Kidney (tissue), 14 donors: ENCODE data around the gene KCNQ1OT1. TPM values are rescaled to one million over a fixed set of nuclear protein-coding genes. Genes with fewer than 3 reads are reported as not detected.

Experiments
- DNase-seq, 5 donors: peaks; one replicate each; pipeline ENCODE4 v3.0.0-alpha.2; 2013 to 2020
- FAIRE-seq: peaks from 2 replicates; lab custom pipeline; 2012; peaks lifted over from hg19 to GRCh38; lab: Jason Lieb, UNC
- H3K27ac ChIP-seq, 2 donors: one replicate each; pipeline ENCODE4 v1.7.0; 2013; ENCODE audit warnings: low read depth in 2 of 2, low read length in 2 of 2, inconsistent platforms in 1 of 2
- H3K27me3 ChIP-seq: one replicate; pipeline ENCODE4 v1.7.1; 2013; ENCODE audit warnings: low read length, inconsistent platforms; ENCODE audit not compliant: control insufficient read depth, insufficient read depth
- H3K36me3 ChIP-seq, 3 donors: one replicate each; pipeline versions ENCODE4 v1.7.0 to v1.7.1; 2013; ENCODE audit warnings: low read length in 3 of 3, control low read depth in 1 of 3, inconsistent platforms in 1 of 3; ENCODE audit not compliant: insufficient read depth in 3 of 3, control insufficient read depth in 2 of 3
- H3K4me1 ChIP-seq, 3 donors: one replicate each; pipeline versions ENCODE4 v1.7.0 to v1.7.1; 2013; ENCODE audit warnings: low read length in 3 of 3, inconsistent platforms in 1 of 3, low read depth in 1 of 3; ENCODE audit not compliant: control insufficient read depth in 2 of 3, insufficient read depth in 2 of 3
- H3K4me3 ChIP-seq, 3 donors: one replicate each; pipeline versions ENCODE4 v1.7.0 to v1.8.1; 2013; ENCODE audit warnings: low read length in 3 of 3, control low read depth in 1 of 3, inconsistent platforms in 1 of 3
- H3K9ac ChIP-seq, 3 donors: one replicate each; pipeline versions ENCODE4 v1.7.0 to v1.7.1; 2013; ENCODE audit warnings: low read length in 3 of 3, control low read depth in 1 of 3, inconsistent platforms in 1 of 3
- H3K9me3 ChIP-seq, 3 donors: one replicate each; pipeline versions ENCODE4 v1.7.0 to v1.7.1; 2013; ENCODE audit warnings: low read length in 3 of 3, control low read depth in 1 of 3, inconsistent platforms in 1 of 3; ENCODE audit not compliant: control insufficient read depth in 2 of 3, insufficient read depth in 1 of 3
- CTCF ChIP-seq: IDR thresholded peaks from 3 replicates; pipeline ENCODE4 v1.5.1; 2012; ENCODE audit warnings: mild to moderate bottlenecking, moderate library complexity, borderline replicate concordance; ENCODE audit not compliant: insufficient read depth; ENCODE audit errors: extremely low read depth
- intact Hi-C: fragments of 100-400 bp; cut with DNase I; formaldehyde crosslinking; loops from one replicate; pipeline ENCODE4 v1.11.1; 2022
- polyA plus RNA-seq: library from polyadenylated mRNA; stranded (reverse); fragments of 350-450 nt; fragmentation: Illumina TruSeq; extraction: RNeasy Lipid Tissue Mini Kit (QIAGEN cat#74804); gene quantifications from one replicate; pipeline ENCODE4 v1.2.3, GENCODE V29; 2014; ENCODE audit warnings: low read depth, low replicate concordance; ENCODE audit not compliant: insufficient read depth
- total RNA-seq: library from RNA; stranded (reverse); fragmentation: NEBNext Ultra II Directional; extraction: Animal tissue kit (Norgen Biotek cat#: 25700); gene quantifications from one replicate; pipeline ENCODE4 v1.2.1, GENCODE V29; 2021
- donor health status: control.
- donor health status: control.
- donor health status: control.
- donor health status: control.
- donor health status: control.
- donor health status: DM: yes; HTN: yes; CAD: no.
- donor health status: Normal renal cell carcinoma (clear cell type).

KCNQ1OT1 gene
- total and polyA plus RNA-seq, 2 donors from 2014 or later = 0.22 to 4.4 TPM

- Histone ChIP-seq H3K9me3 (peaks cover 0 to 64% (median 0%) of the 10 kb centered on the region in 3 donors), H3K27ac (no peak overlapping the region), H3K9ac (no peak overlapping the region), H3K36me3 (no peaks in the 10 kb centered on the region), H3K27me3 (no peaks in the 10 kb centered on the region), H3K4me1 (peaks cover 0 to 3% (median 0%) of the 10 kb centered on the region in 3 donors), H3K4me3 (no peak overlapping the region)
- intact Hi-C loops = no loop called here
- DNase-seq = peak in 1 of 5 donors; percentile 45
- no peak for TF ChIP-seq CTCF
- no peak for FAIRE-seq
Measured at GRCh38 chr11:2655834-2656622, 43.8 kb downstream of the KCNQ1OT1 start.

GRCh38 chr11:2655016-2655719, 44.6 kb downstream of the KCNQ1OT1 start:
- DNase-seq (no peak), FAIRE-seq (no peak)
- peaks cover 0 to 3% (median 0%) of the 10 kb centered on the region in 3 donors for H3K4me1 ChIP-seq
- intact Hi-C loops = no loop called here
- no peak overlapping the region for H3K9ac ChIP-seq
- no peak for TF ChIP-seq CTCF
- H3K9me3 ChIP-seq = peaks cover 0 to 63% (median 0%) of the 10 kb centered on the region in 3 donors
- no peak overlapping the region for H3K27ac ChIP-seq
- H3K36me3 ChIP-seq = no peaks in the 10 kb centered on the region
- H3K4me3 ChIP-seq = no peak overlapping the region
- no peaks in the 10 kb centered on the region for H3K27me3 ChIP-seq

- FAIRE-seq = no peak
- intact Hi-C loops = no loop called here
Measured at GRCh38 chr11:2653930-2654739, 45.7 kb downstream of the KCNQ1OT1 start.

More at GRCh38 chr11:2653930-2654739, 45.7 kb downstream of the KCNQ1OT1 start:
- no peak overlapping the region for H3K9ac ChIP-seq
- TF ChIP-seq CTCF = no peak
- peaks cover 0 to 3% (median 0%) of the 10 kb centered on the region in 3 donors for H3K4me1 ChIP-seq
- no peak overlapping the region for H3K4me3 ChIP-seq
- H3K27me3 ChIP-seq = no peaks in the 10 kb centered on the region
- no peaks in the 10 kb centered on the region for H3K36me3 ChIP-seq
- peak in 2 of 5 donors; percentile 34 to 48 for DNase-seq
- H3K27ac ChIP-seq = no peak overlapping the region
- H3K9me3 ChIP-seq = peaks cover 0 to 63% (median 2%) of the 10 kb centered on the region in 3 donors
